H9 (cell line): ENCODE results near the gene PIGM. TPM values are rescaled to one million over a fixed set of nuclear protein-coding genes. Genes with fewer than 3 reads are reported as not detected.

Experiments
- DNase-seq: peaks from one replicate; pipeline ENCODE4 v3.0.0-alpha.2; 2017
- H2AFZ ChIP-seq: one replicate; pipeline ENCODE4 v1.6.1; 2013; ENCODE audit warnings: mild to moderate bottlenecking, low read length, control low read depth, moderate library complexity
- H2AK5ac ChIP-seq: 2 replicates; pipeline ENCODE4 v1.6.1; 2013; ENCODE audit warnings: low read length, control low read depth, mixed read lengths; ENCODE audit not compliant: insufficient read length
- H2BK120ac ChIP-seq: one replicate; pipeline ENCODE4 v1.6.1; 2013; ENCODE audit warnings: low read depth, mild to moderate bottlenecking, low read length, control low read depth, inconsistent platforms; ENCODE audit not compliant: poor library complexity, severe bottlenecking
- H2BK12ac ChIP-seq: 2 replicates; pipeline ENCODE4 v1.6.1; 2013; ENCODE audit warnings: low read length, control low read depth, mixed read lengths, low read depth; ENCODE audit not compliant: insufficient read length
- H2BK15ac ChIP-seq: 2 replicates; pipeline ENCODE4 v1.6.1; 2013; ENCODE audit warnings: low read depth, low read length, control low read depth
- H2BK20ac ChIP-seq: one replicate; pipeline ENCODE4 v1.6.1; 2013; ENCODE audit warnings: low read depth, mild to moderate bottlenecking, low read length, control low read depth, inconsistent platforms; ENCODE audit not compliant: poor library complexity, severe bottlenecking
- H2BK5ac ChIP-seq: 2 replicates; pipeline ENCODE4 v1.6.1; 2013; ENCODE audit warnings: low read length, control low read depth, mixed read lengths; ENCODE audit not compliant: insufficient read length
- H3K14ac ChIP-seq: 2 replicates; pipeline ENCODE4 v1.6.1; 2013; ENCODE audit warnings: low read length, control low read depth; ENCODE audit not compliant: insufficient read depth
- H3K18ac ChIP-seq: 2 replicates; pipeline ENCODE4 v1.6.1; 2013; ENCODE audit warnings: low read depth, mild to moderate bottlenecking, mixed read lengths, low read length, control low read depth; ENCODE audit not compliant: insufficient read length
- H3K23ac ChIP-seq: 2 replicates; pipeline ENCODE4 v1.6.1; 2013; ENCODE audit warnings: low read length, control low read depth, mixed read lengths, low read depth; ENCODE audit not compliant: insufficient read length
- H3K23me2 ChIP-seq: 2 replicates; pipeline ENCODE4 v1.6.1; 2013; ENCODE audit warnings: low read depth, mild to moderate bottlenecking, mixed read lengths, low read length, control low read depth; ENCODE audit not compliant: insufficient read length, poor library complexity, severe bottlenecking
- H3K27ac ChIP-seq: 2 replicates; pipeline ENCODE4 v1.5.1; 2013; ENCODE audit warnings: low read length, control low read depth, mixed read lengths, low read depth; ENCODE audit not compliant: insufficient read length
- H3K27me3 ChIP-seq: 2 replicates; pipeline ENCODE4 v1.6.1; 2013; ENCODE audit warnings: low read length, control low read depth, inconsistent platforms; ENCODE audit not compliant: insufficient read depth
- H3K4ac ChIP-seq: 2 replicates; pipeline ENCODE4 v1.6.1; 2013; ENCODE audit warnings: low read depth, mild to moderate bottlenecking, control low read depth, inconsistent platforms, low read length, moderate library complexity
- H3K4me1 ChIP-seq: 2 replicates; pipeline ENCODE4 v1.6.1; 2013; ENCODE audit warnings: low read length, control low read depth, inconsistent platforms; ENCODE audit not compliant: insufficient read depth
- H3K4me2 ChIP-seq: 2 replicates; pipeline ENCODE4 v1.6.1; 2013; ENCODE audit warnings: low read length, control low read depth, mixed read lengths; ENCODE audit not compliant: insufficient read length, insufficient read depth
- H3K56ac ChIP-seq: 2 replicates; pipeline ENCODE4 v1.6.1; 2013; ENCODE audit warnings: low read depth, mild to moderate bottlenecking, mixed read lengths, low read length, control low read depth; ENCODE audit not compliant: insufficient read length
- H3K79me1 ChIP-seq: 2 replicates; pipeline ENCODE4 v1.6.1; 2013; ENCODE audit warnings: low read depth, mild to moderate bottlenecking, moderate library complexity, low read length, control low read depth, inconsistent platforms; ENCODE audit not compliant: insufficient read depth, poor library complexity, severe bottlenecking
- H3K79me2 ChIP-seq: 2 replicates; pipeline ENCODE4 v1.6.1; 2013; ENCODE audit warnings: low read length, control low read depth, inconsistent platforms; ENCODE audit not compliant: insufficient read depth
- H3K9ac ChIP-seq: 2 replicates; pipeline ENCODE4 v1.6.1; 2013; ENCODE audit warnings: low read length, control low read depth, mixed read lengths; ENCODE audit not compliant: insufficient read length; ENCODE audit errors: extremely low read depth
- H3K9me3 ChIP-seq: one replicate; pipeline ENCODE4 v1.6.1; 2013; ENCODE audit warnings: low read depth, low read length, inconsistent platforms; ENCODE audit not compliant: control insufficient read depth
- H3T11ph ChIP-seq: one replicate; pipeline ENCODE4 v1.6.1; 2013; ENCODE audit warnings: mild to moderate bottlenecking, low read length, control low read depth, inconsistent platforms
- H4K20me1 ChIP-seq: one replicate; pipeline ENCODE4 v1.6.1; 2013; ENCODE audit not compliant: control insufficient read depth, insufficient read length, insufficient read depth
- H4K5ac ChIP-seq: 2 replicates; pipeline ENCODE4 v1.6.1; 2013; ENCODE audit warnings: low read depth, mild to moderate bottlenecking, mixed read lengths, low read length, control low read depth; ENCODE audit not compliant: insufficient read length
- H4K8ac ChIP-seq: replicated peaks from 2 replicates; pipeline ENCODE4 v1.6.1; 2013; ENCODE audit warnings: low read length, control low read depth, mixed read lengths, low read depth; ENCODE audit not compliant: insufficient read length
- H4K91ac ChIP-seq: 2 replicates; pipeline ENCODE4 v1.6.1; 2013; ENCODE audit warnings: low read depth, mild to moderate bottlenecking, moderate library complexity, mixed read lengths, low read length, control low read depth; ENCODE audit not compliant: insufficient read length
- H3K27ac Mint-ChIP-seq, 3 experiments: 2 replicates in 2 of 3; 3 replicates in 1 of 3; pipeline ENCODE4 v1.8.0; 2020 to 2021; ENCODE audit warnings: mixed read lengths in 3 of 3, mild to moderate bottlenecking in 1 of 3, moderate library complexity in 1 of 3
- H3K27me3 Mint-ChIP-seq: 2 replicates; pipeline ENCODE4 v1.8.0; 2021; ENCODE audit warnings: low read depth, mild to moderate bottlenecking, moderate library complexity, mixed read lengths
- H3K36me3 Mint-ChIP-seq, 3 experiments: 2 replicates in 2 of 3; 3 replicates in 1 of 3; pipeline ENCODE4 v1.8.0; 2020 to 2021; ENCODE audit warnings: low read depth in 3 of 3, mixed read lengths in 3 of 3; ENCODE audit not compliant: insufficient read depth in 1 of 3
- H3K4me1 Mint-ChIP-seq, 2 experiments: 2 replicates each; pipeline ENCODE4 v1.8.0; 2020; ENCODE audit warnings: mixed read lengths in 2 of 2
- H3K4me3 Mint-ChIP-seq, 2 experiments: 2 replicates in 1 of 2; 3 replicates in 1 of 2; pipeline ENCODE4 v1.8.0; 2020 to 2021; ENCODE audit warnings: mild to moderate bottlenecking in 2 of 2, mixed read lengths in 2 of 2, moderate library complexity in 1 of 2
- H3K9me3 Mint-ChIP-seq, 2 experiments: 2 replicates in 1 of 2; 3 replicates in 1 of 2; pipeline ENCODE4 v1.8.0; 2020; ENCODE audit warnings: mild to moderate bottlenecking in 2 of 2, mixed read lengths in 2 of 2, moderate library complexity in 1 of 2
- CTCF ChIP-seq: fragments of 200-600 bp; sonication (generic); conservative IDR thresholded peaks from 3 replicates; pipeline ENCODE4 v1.8.0; 2021; ENCODE audit warnings: antibody characterized with exemption, mild to moderate bottlenecking
- WGBS: extraction: QIAGEN DNeasy Blood & Tissue Kit; methylation state at CpG from one replicate; pipeline ENCODE4 v1.1.7; 2013; ENCODE audit warnings: missing lambda C conversion rate, low lambda C conversion rate, mixed read lengths; ENCODE audit not compliant: insufficient read length; ENCODE audit errors: extremely low coverage; 5-methylcytosine and 5-hydroxymethylcytosine counted together
- total RNA-seq: library from RNA; stranded (reverse); gene quantifications from 2 replicates; pipeline ENCODE4 v1.2.1, GENCODE V29; 2021

The PIGM gene
- total RNA-seq, 1 experiment from 2014 or later: 5.9 TPM

- Histone ChIP-seq H3K14ac (no peak overlapping the region), H2BK15ac (no peak overlapping the region), H3K4me1 (no peaks in the 10 kb centered on the region), H3K27me3 (no peaks in the 10 kb centered on the region), H3K23ac (no peak overlapping the region), H2BK5ac (no peak overlapping the region), H3K79me2 (no peaks in the 10 kb centered on the region), H2BK120ac (no peak overlapping the region), H4K91ac (no peak overlapping the region), H2AK5ac (no peak overlapping the region), H3K4ac (no peak overlapping the region), H3K4me2 (no peak overlapping the region), H3K79me1 (no peaks in the 10 kb centered on the region), H3K9ac (no peak overlapping the region), H3T11ph (no peak overlapping the region), H3K18ac (no peak overlapping the region), H4K5ac (no peak overlapping the region), H4K8ac (no peak overlapping the region), H4K20me1 (no peaks in the 10 kb centered on the region), H3K27ac (no peak overlapping the region), H2BK12ac (no peak overlapping the region), H2BK20ac (no peak overlapping the region), H3K56ac (no peak overlapping the region), H3K23me2 (no peaks in the 10 kb centered on the region), H2AFZ (no peak overlapping the region), H3K9me3 (no peaks in the 10 kb centered on the region)
- no CpG with 5 or more reads among the region's 3 CpGs for WGBS
- peak; percentile 91 for TF ChIP-seq CTCF
- no peak overlapping the region for H3K27ac Mint-ChIP-seq
- DNase-seq: no peak
- H3K4me3 Mint-ChIP-seq: no peak overlapping the region
- H3K4me1 Mint-ChIP-seq: no peaks in the 10 kb centered on the region
- H3K9me3 Mint-ChIP-seq: no peaks in the 10 kb centered on the region
- H3K36me3 Mint-ChIP-seq: no peaks in the 10 kb centered on the region
- peaks cover 14% of the 10 kb centered on the region for H3K27me3 Mint-ChIP-seq
Measured at GRCh38 chr1:160007577-160008200, 24.1 kb downstream of the PIGM start.
